ENCODE measurements around the gene UTP14C.

Gene UTP14C

GRCh38 chr13:51995677-51996551, 28.6 kb upstream of the UTP14C start:
- no peak for TF ChIP-seq TAF1 (IDR thresholded peaks at IDR 0.05; ENCODE audit: low read depth)
- TF ChIP-seq MAX (IDR thresholded peaks at IDR 0.05), result peak; percentile 34; the same call in 1 of the 2 replicates
- no peak for TF ChIP-seq TEAD4 (IDR thresholded peaks at IDR 0.05)

DNA sequence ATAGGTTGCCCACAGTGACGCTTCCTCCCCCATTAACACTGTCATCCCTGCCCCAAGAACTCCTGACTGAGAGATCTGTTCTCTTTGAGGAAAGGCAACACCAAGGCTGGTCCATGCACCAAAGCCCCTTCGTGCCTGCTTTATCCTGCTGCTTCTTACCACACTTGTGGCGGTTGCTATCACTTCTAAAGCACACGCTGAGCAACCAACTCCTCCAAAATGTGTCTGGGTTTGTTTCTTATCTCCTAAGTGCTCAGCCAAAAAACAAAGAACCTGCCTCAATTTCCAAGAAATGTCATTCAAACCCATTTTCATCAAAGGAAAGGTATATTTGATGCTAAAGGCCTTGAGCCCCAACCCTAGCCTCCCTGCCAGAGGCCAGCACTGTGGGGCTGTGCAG, 27.9 kb upstream of the UTP14C start:
- TF ChIP-seq YY1 (IDR thresholded peaks at IDR 0.05; ENCODE audit: low read depth) (no peak), CEBPB (IDR thresholded peaks at IDR 0.05) (no peak), EGR1 (IDR thresholded peaks at IDR 0.05) (no peak), CREB1 (IDR thresholded peaks at IDR 0.05; ENCODE audit: low read depth) (no peak), TEAD4 (IDR thresholded peaks at IDR 0.05) (no peak), NFIC (IDR thresholded peaks at IDR 0.05) (no peak), RAD21 (IDR thresholded peaks at IDR 0.05; ENCODE audit: low read depth) (no peak), FOXM1 (IDR thresholded peaks at IDR 0.05; ENCODE audit: borderline replicate concordance, low read depth) (no peak), MAX (IDR thresholded peaks at IDR 0.05) (no peak), TCF12 (IDR thresholded peaks at IDR 0.05; ENCODE audit: low read depth) (no peak), ZBTB7A (IDR thresholded peaks at IDR 0.05; ENCODE audit: low read depth) (no peak), EP300 (IDR thresholded peaks at IDR 0.05; ENCODE audit: borderline replicate concordance) (no peak), TAF1 (IDR thresholded peaks at IDR 0.05; ENCODE audit: low read depth) (no peak)
- TF ChIP-seq, protein P1, sequence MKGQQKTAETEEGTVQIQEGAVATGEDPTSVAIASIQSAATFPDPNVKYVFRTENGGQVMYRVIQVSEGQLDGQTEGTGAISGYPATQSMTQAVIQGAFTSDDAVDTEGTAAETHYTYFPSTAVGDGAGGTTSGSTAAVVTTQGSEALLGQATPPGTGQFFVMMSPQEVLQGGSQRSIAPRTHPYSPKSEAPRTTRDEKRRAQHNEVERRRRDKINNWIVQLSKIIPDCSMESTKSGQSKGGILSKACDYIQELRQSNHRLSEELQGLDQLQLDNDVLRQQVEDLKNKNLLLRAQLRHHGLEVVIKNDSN (IDR thresholded peaks at IDR 0.05), result no peak
- TF ChIP-seq, protein P2, sequence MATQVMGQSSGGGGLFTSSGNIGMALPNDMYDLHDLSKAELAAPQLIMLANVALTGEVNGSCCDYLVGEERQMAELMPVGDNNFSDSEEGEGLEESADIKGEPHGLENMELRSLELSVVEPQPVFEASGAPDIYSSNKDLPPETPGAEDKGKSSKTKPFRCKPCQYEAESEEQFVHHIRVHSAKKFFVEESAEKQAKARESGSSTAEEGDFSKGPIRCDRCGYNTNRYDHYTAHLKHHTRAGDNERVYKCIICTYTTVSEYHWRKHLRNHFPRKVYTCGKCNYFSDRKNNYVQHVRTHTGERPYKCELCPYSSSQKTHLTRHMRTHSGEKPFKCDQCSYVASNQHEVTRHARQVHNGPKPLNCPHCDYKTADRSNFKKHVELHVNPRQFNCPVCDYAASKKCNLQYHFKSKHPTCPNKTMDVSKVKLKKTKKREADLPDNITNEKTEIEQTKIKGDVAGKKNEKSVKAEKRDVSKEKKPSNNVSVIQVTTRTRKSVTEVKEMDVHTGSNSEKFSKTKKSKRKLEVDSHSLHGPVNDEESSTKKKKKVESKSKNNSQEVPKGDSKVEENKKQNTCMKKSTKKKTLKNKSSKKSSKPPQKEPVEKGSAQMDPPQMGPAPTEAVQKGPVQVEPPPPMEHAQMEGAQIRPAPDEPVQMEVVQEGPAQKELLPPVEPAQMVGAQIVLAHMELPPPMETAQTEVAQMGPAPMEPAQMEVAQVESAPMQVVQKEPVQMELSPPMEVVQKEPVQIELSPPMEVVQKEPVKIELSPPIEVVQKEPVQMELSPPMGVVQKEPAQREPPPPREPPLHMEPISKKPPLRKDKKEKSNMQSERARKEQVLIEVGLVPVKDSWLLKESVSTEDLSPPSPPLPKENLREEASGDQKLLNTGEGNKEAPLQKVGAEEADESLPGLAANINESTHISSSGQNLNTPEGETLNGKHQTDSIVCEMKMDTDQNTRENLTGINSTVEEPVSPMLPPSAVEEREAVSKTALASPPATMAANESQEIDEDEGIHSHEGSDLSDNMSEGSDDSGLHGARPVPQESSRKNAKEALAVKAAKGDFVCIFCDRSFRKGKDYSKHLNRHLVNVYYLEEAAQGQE (IDR thresholded peaks at IDR 0.05; ENCODE audit: low read depth), result no peak

DNA sequence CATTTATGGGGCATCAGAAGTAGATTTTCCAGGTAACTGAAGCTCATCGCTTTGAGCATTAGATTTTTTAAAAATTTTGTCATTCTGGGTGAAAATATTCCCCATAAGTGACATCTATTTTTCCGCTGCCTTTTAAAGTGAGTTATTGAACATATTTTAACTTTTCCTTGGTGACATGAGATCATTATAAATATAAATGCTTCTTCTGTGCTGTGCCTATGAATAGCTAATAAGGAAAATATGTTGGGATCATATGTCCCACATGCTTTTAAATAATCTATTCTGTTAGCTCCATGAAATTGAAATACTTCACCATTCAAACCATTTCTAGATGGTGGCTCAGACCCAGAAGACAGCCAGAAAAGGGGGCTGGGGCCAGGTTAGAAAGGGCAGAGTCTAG, 27.3 kb upstream of the UTP14C start:
- TF ChIP-seq TCF12 (IDR thresholded peaks at IDR 0.05; ENCODE audit: low read depth), result no peak
- TF ChIP-seq NFIC (IDR thresholded peaks at IDR 0.05), result no peak
- no peak for TF ChIP-seq RAD21 (IDR thresholded peaks at IDR 0.05; ENCODE audit: low read depth)
- no peak for TF ChIP-seq TEAD4 (IDR thresholded peaks at IDR 0.05)
- TF ChIP-seq, protein P1 (IDR thresholded peaks at IDR 0.05), result no peak

DNA sequence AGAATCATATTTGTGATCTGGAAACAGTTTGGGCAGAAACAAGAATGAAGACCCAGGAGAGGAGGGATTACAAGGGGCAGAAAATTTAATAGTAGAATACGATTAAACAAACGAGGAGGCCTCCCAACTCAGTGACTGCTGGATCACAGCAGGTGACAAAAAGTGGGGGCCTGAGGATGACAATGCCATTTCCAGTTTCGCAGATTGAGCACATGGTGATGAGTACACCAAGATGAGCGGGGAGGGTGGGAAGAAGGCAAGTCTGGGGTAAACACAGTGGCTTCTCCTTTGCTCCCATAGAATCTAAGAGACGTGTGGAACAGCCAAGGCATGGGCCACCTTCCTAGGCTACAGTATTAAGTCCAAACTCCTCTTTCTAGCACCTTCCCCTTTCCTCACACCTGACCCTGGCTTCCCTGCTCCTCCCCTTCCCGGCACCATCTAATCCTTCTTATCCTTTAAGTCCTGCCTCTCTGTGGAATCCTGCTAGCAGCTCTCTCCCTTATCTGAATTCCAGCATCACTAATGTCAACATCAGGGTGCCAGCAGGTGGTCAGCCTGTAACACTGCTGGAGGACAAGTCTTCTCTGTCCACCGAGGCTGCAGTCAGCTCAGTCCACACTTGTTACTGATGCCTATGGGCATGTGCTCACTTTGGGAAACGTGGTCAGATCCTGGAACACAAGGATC, 26.7 kb upstream of the UTP14C start:
- TF ChIP-seq, protein P1 (IDR thresholded peaks at IDR 0.05), result no peak
- TF ChIP-seq TCF12 (IDR thresholded peaks at IDR 0.05; ENCODE audit: low read depth) (no peak), YY1 (IDR thresholded peaks at IDR 0.05; ENCODE audit: low read depth) (no peak), MAX (IDR thresholded peaks at IDR 0.05) (no peak), FOXM1 (IDR thresholded peaks at IDR 0.05; ENCODE audit: borderline replicate concordance, low read depth) (no peak), TAF1 (IDR thresholded peaks at IDR 0.05; ENCODE audit: low read depth) (no peak), RAD21 (IDR thresholded peaks at IDR 0.05; ENCODE audit: low read depth) (no peak), EP300 (IDR thresholded peaks at IDR 0.05; ENCODE audit: borderline replicate concordance) (no peak), ZBTB7A (IDR thresholded peaks at IDR 0.05; ENCODE audit: low read depth) (no peak), EGR1 (IDR thresholded peaks at IDR 0.05) (no peak), TEAD4 (IDR thresholded peaks at IDR 0.05) (no peak), NFIC (IDR thresholded peaks at IDR 0.05) (no peak), CREB1 (IDR thresholded peaks at IDR 0.05; ENCODE audit: low read depth) (no peak), CEBPB (IDR thresholded peaks at IDR 0.05) (no peak)
- TF ChIP-seq, protein P2 (IDR thresholded peaks at IDR 0.05; ENCODE audit: low read depth), result no peak

Data from Ishikawa (cell line).